ENCODE measurements around the gene LIFR. TPM values are rescaled to one million over a fixed set of nuclear protein-coding genes. Genes with fewer than 3 reads are reported as not detected.

LIFR gene
- polyA plus RNA-seq, 2 of the 4 experiments (the other 2 are of a cell fraction), result 3.8 to 7.9 TPM

- 82% methylated on average over 7 of the region's 7 CpGs for WGBS (ENCODE audit: missing lambda C conversion rate)
- FAIRE-seq, result no peak
- POLR2A ChIA-PET, result no interaction called here
- Histone ChIP-seq H3K27ac (no peak overlapping the region), H3K4me2 (no peak overlapping the region), H3K4me1 (no peaks in the 10 kb centered on the region), H3K9me3 (no peaks in the 10 kb centered on the region), H3K4me3 (no peak overlapping the region)
- TF ChIP-seq CHD4 (IDR thresholded peaks at IDR 0.05; ENCODE audit: borderline replicate concordance), result no peak
- TF ChIP-seq EP300 (IDR thresholded peaks at IDR 0.05), result no peak
- no peak for TF ChIP-seq RFX5 (IDR thresholded peaks at IDR 0.05)
- TF ChIP-seq KDM1A (IDR thresholded peaks at IDR 0.05; ENCODE audit: low read depth), result no peak
- TF ChIP-seq, protein P1, sequence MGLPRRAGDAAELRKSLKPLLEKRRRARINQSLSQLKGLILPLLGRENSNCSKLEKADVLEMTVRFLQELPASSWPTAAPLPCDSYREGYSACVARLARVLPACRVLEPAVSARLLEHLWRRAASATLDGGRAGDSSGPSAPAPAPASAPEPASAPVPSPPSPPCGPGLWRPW (IDR thresholded peaks at IDR 0.05), result no peak
- TF ChIP-seq SMC3 (IDR thresholded peaks at IDR 0.05), result no peak
- no peak for TF ChIP-seq ZSCAN20 (CRISPR knock-in tag; IDR thresholded peaks at IDR 0.05)
- no peak for TF ChIP-seq MAFK (IDR thresholded peaks at IDR 0.05; ENCODE audit: partially characterized antibody)
- no peak for TF ChIP-seq CBX8 (IDR thresholded peaks at IDR 0.05)
- TF ChIP-seq CTCF (IDR thresholded peaks at IDR 0.05), result no peak
- no peak for TF ChIP-seq CHD2 (IDR thresholded peaks at IDR 0.05; ENCODE audit: low read length, partially characterized antibody)
- TF ChIP-seq HDAC2 (IDR thresholded peaks at IDR 0.05), result no peak
- no peak for TF ChIP-seq HOXA7 (CRISPR knock-in tag; IDR thresholded peaks at IDR 0.05)
- TF ChIP-seq NFE2L2 (conservative IDR thresholded peaks at IDR 0.05; ENCODE audit: low read length), result no peak
- TF ChIP-seq HEYL (CRISPR knock-in tag; IDR thresholded peaks at IDR 0.05), result no peak
- TF ChIP-seq BHLHE40 (IDR thresholded peaks at IDR 0.05; ENCODE audit: low read depth, low read length), result no peak
- DNase-seq (ENCODE audit: low read depth in 1 of 2, low spot score in 1 of 2), result no peak
- CTCF ChIA-PET, result interaction anchor here (0.6 to 3.2 kb wide), 6 partner anchors 14 to 396 kb away, joined by 3 to 19 read pairs (median 7); no protein-coding TSS in a partner anchor
- ATAC-seq, result no peak
Measured at GRCh38 chr5:38434966-38435705, 121.3 kb downstream of the LIFR start.

- Histone ChIP-seq H3K4me1 (no peaks in the 10 kb centered on the region), H3K4me3 (no peak overlapping the region), H3K27ac (no peak overlapping the region), H3K4me2 (no peak overlapping the region), H3K9me3 (no peaks in the 10 kb centered on the region)
- DNase-seq (ENCODE audit: low read depth in 1 of 2, low spot score in 1 of 2) (no peak), ATAC-seq (peak; percentile 32 to 45; a peak in 3 of 6 replicates), FAIRE-seq (no peak)
- ChIA-PET CTCF (interaction anchor here (2.7 to 6.1 kb wide), 3 partner anchors 8 to 377 kb away, joined by 15 to 55 read pairs (median 17); no protein-coding TSS in a partner anchor), POLR2A (no interaction called here)
- 59% methylated on average over 6 of the region's 6 CpGs for WGBS (ENCODE audit: missing lambda C conversion rate)
- TF ChIP-seq HOXB5 (CRISPR knock-in tag; IDR thresholded peaks at IDR 0.05) (no peak), ZC3H11A (IDR thresholded peaks at IDR 0.05) (no peak), ESRRA (IDR thresholded peaks at IDR 0.05; ENCODE audit: borderline replicate concordance, low read length) (no peak), HOXB13 (CRISPR knock-in tag; IDR thresholded peaks at IDR 0.05; ENCODE audit: low read depth) (no peak), USF2 (IDR thresholded peaks at IDR 0.05) (no peak), FOSB (CRISPR knock-in tag; IDR thresholded peaks at IDR 0.05) (no peak), SMC3 (IDR thresholded peaks at IDR 0.05) (no peak), KDM5A (IDR thresholded peaks at IDR 0.05) (no peak), EHF (CRISPR knock-in tag; IDR thresholded peaks at IDR 0.05) (no peak), FOSL2 (IDR thresholded peaks at IDR 0.05) (no peak), FOSL2 (CRISPR knock-in tag; IDR thresholded peaks at IDR 0.05) (no peak), RARB (CRISPR knock-in tag; IDR thresholded peaks at IDR 0.05) (no peak), SREBF2 (IDR thresholded peaks at IDR 0.05) (no peak), ATOH8 (CRISPR knock-in tag; IDR thresholded peaks at IDR 0.05; ENCODE audit: low read depth) (no peak), NR3C1 (IDR thresholded peaks at IDR 0.05) (no peak)
- TF ChIP-seq, protein P2, sequence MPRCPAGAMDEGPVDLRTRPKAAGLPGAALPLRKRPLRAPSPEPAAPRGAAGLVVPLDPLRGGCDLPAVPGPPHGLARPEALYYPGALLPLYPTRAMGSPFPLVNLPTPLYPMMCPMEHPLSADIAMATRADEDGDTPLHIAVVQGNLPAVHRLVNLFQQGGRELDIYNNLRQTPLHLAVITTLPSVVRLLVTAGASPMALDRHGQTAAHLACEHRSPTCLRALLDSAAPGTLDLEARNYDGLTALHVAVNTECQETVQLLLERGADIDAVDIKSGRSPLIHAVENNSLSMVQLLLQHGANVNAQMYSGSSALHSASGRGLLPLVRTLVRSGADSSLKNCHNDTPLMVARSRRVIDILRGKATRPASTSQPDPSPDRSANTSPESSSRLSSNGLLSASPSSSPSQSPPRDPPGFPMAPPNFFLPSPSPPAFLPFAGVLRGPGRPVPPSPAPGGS (IDR thresholded peaks at IDR 0.05), result no peak
- TF ChIP-seq, protein P3, sequence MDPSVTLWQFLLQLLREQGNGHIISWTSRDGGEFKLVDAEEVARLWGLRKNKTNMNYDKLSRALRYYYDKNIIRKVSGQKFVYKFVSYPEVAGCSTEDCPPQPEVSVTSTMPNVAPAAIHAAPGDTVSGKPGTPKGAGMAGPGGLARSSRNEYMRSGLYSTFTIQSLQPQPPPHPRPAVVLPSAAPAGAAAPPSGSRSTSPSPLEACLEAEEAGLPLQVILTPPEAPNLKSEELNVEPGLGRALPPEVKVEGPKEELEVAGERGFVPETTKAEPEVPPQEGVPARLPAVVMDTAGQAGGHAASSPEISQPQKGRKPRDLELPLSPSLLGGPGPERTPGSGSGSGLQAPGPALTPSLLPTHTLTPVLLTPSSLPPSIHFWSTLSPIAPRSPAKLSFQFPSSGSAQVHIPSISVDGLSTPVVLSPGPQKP (IDR thresholded peaks at IDR 0.05; ENCODE audit: low read depth, low read length), result no peak
Measured at GRCh38 chr5:38433160-38433861, 123.1 kb downstream of the LIFR start.

All from A549 (cell line).